HepG2 (cell line): ENCODE results near the gene FBXO5. TPM values are rescaled to one million over a fixed set of nuclear protein-coding genes. Genes with fewer than 3 reads are reported as not detected.
A peak's percentile ranks its signal among the peaks of the same experiment; 100 is the strongest.

Source experiments
- CHD2 ChIP-seq: IDR thresholded peaks from 2 replicates; pipeline ENCODE4 v1.6.1; 2011; ENCODE audit warnings: low read depth, low read length, improper control_type of control experiment
- DNMT3B ChIP-seq: conservative IDR thresholded peaks from 2 replicates; pipeline ENCODE4 v1.6.1; 2016; ENCODE audit warnings: missing biosample characterization, control low read depth
- ERF ChIP-seq: IDR thresholded peaks from 2 replicates; pipeline ENCODE4 v1.6.1; 2018; ENCODE audit warnings: missing biosample characterization, missing genetic modification reagents
- HES4 ChIP-seq: sonication (generic); formaldehyde crosslinking; IDR thresholded peaks from 2 replicates; pipeline ENCODE4 v1.9.0; 2021; ENCODE audit warnings: mild to moderate bottlenecking, missing genetic modification reagents, borderline replicate concordance
- HOXA5 ChIP-seq: sonication (generic); formaldehyde crosslinking; IDR thresholded peaks from 2 replicates; pipeline ENCODE4 v1.4.0; 2020; ENCODE audit warnings: missing genetic modification reagents
- IKZF4 ChIP-seq: sonication (generic); formaldehyde crosslinking; IDR thresholded peaks from 2 replicates; pipeline ENCODE4 v1.5.1; 2020; ENCODE audit warnings: borderline replicate concordance, mild to moderate bottlenecking, low read depth, missing genetic modification reagents; ENCODE audit errors: not compliant biosample characterization
- MEIS2 ChIP-seq: sonication (generic); formaldehyde crosslinking; IDR thresholded peaks from 2 replicates; pipeline ENCODE4 v1.9.0; 2021; ENCODE audit warnings: mild to moderate bottlenecking, missing genetic modification reagents
- NFE2 ChIP-seq: sonication (generic); formaldehyde crosslinking; IDR thresholded peaks from 2 replicates; pipeline ENCODE4 v1.4.0; 2020; ENCODE audit warnings: missing genetic modification reagents
- NFYB ChIP-seq: sonication (generic); formaldehyde crosslinking; IDR thresholded peaks from 2 replicates; pipeline ENCODE4 v1.4.0; 2020; ENCODE audit warnings: missing genetic modification reagents
- SMC3 ChIP-seq: IDR thresholded peaks from 2 replicates; pipeline ENCODE4 v1.6.1; 2011; ENCODE audit warnings: low read length, improper control_type of control experiment
- SOX5 ChIP-seq: IDR thresholded peaks from 2 replicates; pipeline ENCODE4 v1.6.1; 2016; ENCODE audit warnings: borderline replicate concordance
- SP4 ChIP-seq: sonication (generic); formaldehyde crosslinking; IDR thresholded peaks from 2 replicates; pipeline ENCODE4 v1.8.1; 2023; ENCODE audit warnings: mild to moderate bottlenecking, missing genetic modification reagents
- SRF ChIP-seq: IDR thresholded peaks from 2 replicates; pipeline ENCODE4 v1.6.1; 2011; ENCODE audit warnings: mild to moderate bottlenecking, low read depth, low read length, moderate library complexity
- ZC3H13 ChIP-seq: sonication (generic); formaldehyde crosslinking; IDR thresholded peaks from 2 replicates; pipeline ENCODE4 v1.8.1; 2023; ENCODE audit warnings: mild to moderate bottlenecking, missing genetic modification reagents, moderate library complexity
- ZNF10 ChIP-seq: sonication (generic); formaldehyde crosslinking; IDR thresholded peaks from 2 replicates; pipeline ENCODE4 v1.4.0; 2020; ENCODE audit warnings: mild to moderate bottlenecking, low read depth, missing genetic modification reagents, borderline replicate concordance
- ZNF234 ChIP-seq: sonication (generic); formaldehyde crosslinking; conservative IDR thresholded peaks from 2 replicates; pipeline ENCODE4 v1.5.1; 2020; ENCODE audit warnings: mild to moderate bottlenecking, missing genetic modification reagents
- ZNF292 ChIP-seq: sonication (generic); formaldehyde crosslinking; IDR thresholded peaks from 2 replicates; pipeline ENCODE4 v1.8.1; 2022; ENCODE audit warnings: mild to moderate bottlenecking, low read depth, missing genetic modification reagents, borderline replicate concordance
- polyA plus RNA-seq, 8 experiments: library from polyadenylated mRNA; depleted of rRNA in 3 of 8; stranded (reverse) in 7 of 8; unstranded in 1 of 8; fragments of >200 nt; fragmentation: Illumina TruSeq in 4 of 8; extraction: Trizol in 4 of 8; gene quantifications; 2 replicates each; pipeline versions ENCODE4 v1.2.1 to v1.2.3, GENCODE V29; 2011 to 2016; ENCODE audit warnings: low read depth in 4 of 8, missing spikeins in 1 of 8, mixed read lengths in 1 of 8; ENCODE audit not compliant: insufficient read depth in 1 of 8
- total RNA-seq, 5 experiments: library from RNA; depleted of rRNA; stranded (reverse); fragments of >200 nt; fragmentation: Illumina TruSeq; extraction: Trizol; gene quantifications; 2 replicates each; pipeline ENCODE4 v1.2.3, GENCODE V29; 2016; ENCODE audit warnings: low read depth in 1 of 5
- TF ChIP-seq, protein P1 (sequence below): sonication (generic); formaldehyde crosslinking; IDR thresholded peaks from 2 replicates; pipeline ENCODE4 v1.4.0; 2020; ENCODE audit warnings: mild to moderate bottlenecking, missing genetic modification reagents
- TF ChIP-seq, protein P2 (sequence below): sonication (generic); formaldehyde crosslinking; IDR thresholded peaks from 2 replicates; pipeline ENCODE4 v1.4.0; 2020; ENCODE audit warnings: missing genetic modification reagents
- TF ChIP-seq, protein P3 (sequence below): sonication (generic); formaldehyde crosslinking; IDR thresholded peaks from 2 replicates; pipeline ENCODE4 v1.8.0; 2022; ENCODE audit warnings: mild to moderate bottlenecking, missing genetic modification reagents, moderate library complexity
- TF ChIP-seq, protein P4 (sequence below): sonication (generic); formaldehyde crosslinking; IDR thresholded peaks from 2 replicates; pipeline ENCODE4 v1.5.1; 2020; ENCODE audit warnings: mild to moderate bottlenecking, missing genetic modification reagents, borderline replicate concordance
- TF ChIP-seq, protein P5 (sequence below): sonication (generic); formaldehyde crosslinking; IDR thresholded peaks from 2 replicates; pipeline ENCODE4 v1.4.0; 2020; ENCODE audit warnings: missing genetic modification reagents, borderline replicate concordance

Gene FBXO5
- total and polyA plus RNA-seq, 2 of the 13 experiments (the other 11 are each of a cell fraction or from before 2014, with no cell fraction given) = 15.8 to 41.5 TPM

DNA sequence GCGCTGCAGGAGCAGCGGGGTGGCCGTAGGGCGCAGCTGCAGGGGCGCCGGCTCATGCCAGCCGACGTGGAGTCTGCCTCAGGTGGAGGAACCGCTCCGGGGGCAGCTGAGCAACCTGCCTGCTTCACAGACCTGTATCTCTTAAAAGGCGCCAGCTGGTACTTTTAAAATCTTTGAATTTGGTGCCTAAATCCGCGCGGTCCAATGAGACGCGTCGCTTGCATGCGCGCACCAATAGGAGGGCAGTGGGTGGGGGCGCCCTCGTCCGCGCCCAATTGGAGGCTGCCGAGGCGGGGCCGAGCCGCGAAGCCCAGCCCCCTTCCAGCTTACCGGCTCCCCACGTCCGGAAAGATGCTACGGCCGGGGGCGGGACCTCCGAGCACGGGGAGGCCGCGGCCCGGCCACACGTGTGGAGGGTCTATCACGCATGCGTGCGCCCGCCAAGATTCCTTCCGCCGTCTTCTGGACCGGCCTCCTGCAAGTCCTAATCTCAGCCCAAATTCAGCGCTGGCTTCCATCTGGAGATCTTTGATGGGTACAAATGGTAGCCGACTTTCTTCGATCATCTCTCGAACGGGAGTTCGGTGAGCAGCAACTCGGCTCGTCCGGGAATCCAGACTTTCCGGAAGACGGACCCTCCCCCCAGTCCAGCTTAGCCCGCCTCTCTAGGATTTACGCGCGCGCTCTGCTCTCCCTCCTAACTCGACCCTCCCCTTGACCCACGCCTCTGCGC lies at the start of gene FBXO5 (continued):
- TF ChIP-seq ZNF292 (CRISPR knock-in tag) (no peak), SP4 (CRISPR knock-in tag) (peak; percentile 99), IKZF4 (CRISPR knock-in tag) (no peak), HES4 (CRISPR knock-in tag) (0 out of 2 replicates have a peak, but pooled peaks have one; percentile 38), DNMT3B (peak; percentile 89), SOX5 (peak; percentile 54), NFYB (CRISPR knock-in tag) (peak; percentile 100), ZNF234 (CRISPR knock-in tag) (0 out of 2 replicates have a peak, but pooled peaks have one; percentile 38), ZNF10 (CRISPR knock-in tag) (no peak), SRF (no peak), MEIS2 (peak; percentile 9; the same call in 1 of the 2 replicates), NFE2 (no peak), ZC3H13 (CRISPR knock-in tag) (peak; percentile 72; the same call in 1 of the 2 replicates), CHD2 (peak; percentile 64; the same call in 1 of the 2 replicates), HOXA5 (CRISPR knock-in tag) (no peak; the same call in 1 of the 2 replicates), SMC3 (no peak), ERF (CRISPR knock-in tag) (peak; percentile 91)
- TF ChIP-seq, protein P1, sequence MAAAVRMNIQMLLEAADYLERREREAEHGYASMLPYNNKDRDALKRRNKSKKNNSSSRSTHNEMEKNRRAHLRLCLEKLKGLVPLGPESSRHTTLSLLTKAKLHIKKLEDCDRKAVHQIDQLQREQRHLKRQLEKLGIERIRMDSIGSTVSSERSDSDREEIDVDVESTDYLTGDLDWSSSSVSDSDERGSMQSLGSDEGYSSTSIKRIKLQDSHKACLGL (CRISPR knock-in tag) = peak; percentile 70
- TF ChIP-seq, protein P2, sequence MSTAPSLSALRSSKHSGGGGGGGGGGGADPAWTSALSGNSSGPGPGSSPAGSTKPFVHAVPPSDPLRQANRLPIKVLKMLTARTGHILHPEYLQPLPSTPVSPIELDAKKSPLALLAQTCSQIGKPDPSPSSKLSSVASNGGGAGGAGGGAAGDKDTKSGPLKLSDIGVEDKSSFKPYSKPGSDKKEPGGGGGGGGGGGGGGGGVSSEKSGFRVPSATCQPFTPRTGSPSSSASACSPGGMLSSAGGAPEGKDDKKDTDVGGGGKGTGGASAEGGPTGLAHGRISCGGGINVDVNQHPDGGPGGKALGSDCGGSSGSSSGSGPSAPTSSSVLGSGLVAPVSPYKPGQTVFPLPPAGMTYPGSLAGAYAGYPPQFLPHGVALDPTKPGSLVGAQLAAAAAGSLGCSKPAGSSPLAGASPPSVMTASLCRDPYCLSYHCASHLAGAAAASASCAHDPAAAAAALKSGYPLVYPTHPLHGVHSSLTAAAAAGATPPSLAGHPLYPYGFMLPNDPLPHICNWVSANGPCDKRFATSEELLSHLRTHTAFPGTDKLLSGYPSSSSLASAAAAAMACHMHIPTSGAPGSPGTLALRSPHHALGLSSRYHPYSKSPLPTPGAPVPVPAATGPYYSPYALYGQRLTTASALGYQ (CRISPR knock-in tag) = peak; percentile 14; the same call in 1 of the 2 replicates
- TF ChIP-seq, protein P3, sequence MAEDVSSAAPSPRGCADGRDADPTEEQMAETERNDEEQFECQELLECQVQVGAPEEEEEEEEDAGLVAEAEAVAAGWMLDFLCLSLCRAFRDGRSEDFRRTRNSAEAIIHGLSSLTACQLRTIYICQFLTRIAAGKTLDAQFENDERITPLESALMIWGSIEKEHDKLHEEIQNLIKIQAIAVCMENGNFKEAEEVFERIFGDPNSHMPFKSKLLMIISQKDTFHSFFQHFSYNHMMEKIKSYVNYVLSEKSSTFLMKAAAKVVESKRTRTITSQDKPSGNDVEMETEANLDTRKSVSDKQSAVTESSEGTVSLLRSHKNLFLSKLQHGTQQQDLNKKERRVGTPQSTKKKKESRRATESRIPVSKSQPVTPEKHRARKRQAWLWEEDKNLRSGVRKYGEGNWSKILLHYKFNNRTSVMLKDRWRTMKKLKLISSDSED (CRISPR knock-in tag) = peak; percentile 82; the same call in 1 of the 2 replicates
- TF ChIP-seq, protein P4, sequence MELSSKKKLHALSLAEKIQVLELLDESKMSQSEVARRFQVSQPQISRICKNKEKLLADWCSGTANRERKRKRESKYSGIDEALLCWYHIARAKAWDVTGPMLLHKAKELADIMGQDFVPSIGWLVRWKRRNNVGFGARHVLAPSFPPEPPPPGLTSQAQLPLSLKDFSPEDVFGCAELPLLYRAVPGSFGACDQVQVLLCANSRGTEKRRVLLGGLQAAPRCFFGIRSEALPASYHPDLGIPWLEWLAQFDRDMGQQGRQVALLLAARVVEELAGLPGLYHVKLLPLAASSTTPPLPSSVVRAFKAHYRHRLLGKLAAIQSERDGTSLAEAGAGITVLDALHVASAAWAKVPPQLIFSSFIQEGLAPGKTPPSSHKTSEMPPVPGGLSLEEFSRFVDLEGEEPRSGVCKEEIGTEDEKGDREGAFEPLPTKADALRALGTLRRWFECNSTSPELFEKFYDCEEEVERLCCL = peak; percentile 66; the same call in 1 of the 2 replicates
- TF ChIP-seq, protein P5, sequence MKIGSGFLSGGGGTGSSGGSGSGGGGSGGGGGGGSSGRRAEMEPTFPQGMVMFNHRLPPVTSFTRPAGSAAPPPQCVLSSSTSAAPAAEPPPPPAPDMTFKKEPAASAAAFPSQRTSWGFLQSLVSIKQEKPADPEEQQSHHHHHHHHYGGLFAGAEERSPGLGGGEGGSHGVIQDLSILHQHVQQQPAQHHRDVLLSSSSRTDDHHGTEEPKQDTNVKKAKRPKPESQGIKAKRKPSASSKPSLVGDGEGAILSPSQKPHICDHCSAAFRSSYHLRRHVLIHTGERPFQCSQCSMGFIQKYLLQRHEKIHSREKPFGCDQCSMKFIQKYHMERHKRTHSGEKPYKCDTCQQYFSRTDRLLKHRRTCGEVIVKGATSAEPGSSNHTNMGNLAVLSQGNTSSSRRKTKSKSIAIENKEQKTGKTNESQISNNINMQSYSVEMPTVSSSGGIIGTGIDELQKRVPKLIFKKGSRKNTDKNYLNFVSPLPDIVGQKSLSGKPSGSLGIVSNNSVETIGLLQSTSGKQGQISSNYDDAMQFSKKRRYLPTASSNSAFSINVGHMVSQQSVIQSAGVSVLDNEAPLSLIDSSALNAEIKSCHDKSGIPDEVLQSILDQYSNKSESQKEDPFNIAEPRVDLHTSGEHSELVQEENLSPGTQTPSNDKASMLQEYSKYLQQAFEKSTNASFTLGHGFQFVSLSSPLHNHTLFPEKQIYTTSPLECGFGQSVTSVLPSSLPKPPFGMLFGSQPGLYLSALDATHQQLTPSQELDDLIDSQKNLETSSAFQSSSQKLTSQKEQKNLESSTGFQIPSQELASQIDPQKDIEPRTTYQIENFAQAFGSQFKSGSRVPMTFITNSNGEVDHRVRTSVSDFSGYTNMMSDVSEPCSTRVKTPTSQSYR (CRISPR knock-in tag) = peak; percentile 93
